Measurements from ENCODE around the gene ETV7.

The ETV7 gene

DNA sequence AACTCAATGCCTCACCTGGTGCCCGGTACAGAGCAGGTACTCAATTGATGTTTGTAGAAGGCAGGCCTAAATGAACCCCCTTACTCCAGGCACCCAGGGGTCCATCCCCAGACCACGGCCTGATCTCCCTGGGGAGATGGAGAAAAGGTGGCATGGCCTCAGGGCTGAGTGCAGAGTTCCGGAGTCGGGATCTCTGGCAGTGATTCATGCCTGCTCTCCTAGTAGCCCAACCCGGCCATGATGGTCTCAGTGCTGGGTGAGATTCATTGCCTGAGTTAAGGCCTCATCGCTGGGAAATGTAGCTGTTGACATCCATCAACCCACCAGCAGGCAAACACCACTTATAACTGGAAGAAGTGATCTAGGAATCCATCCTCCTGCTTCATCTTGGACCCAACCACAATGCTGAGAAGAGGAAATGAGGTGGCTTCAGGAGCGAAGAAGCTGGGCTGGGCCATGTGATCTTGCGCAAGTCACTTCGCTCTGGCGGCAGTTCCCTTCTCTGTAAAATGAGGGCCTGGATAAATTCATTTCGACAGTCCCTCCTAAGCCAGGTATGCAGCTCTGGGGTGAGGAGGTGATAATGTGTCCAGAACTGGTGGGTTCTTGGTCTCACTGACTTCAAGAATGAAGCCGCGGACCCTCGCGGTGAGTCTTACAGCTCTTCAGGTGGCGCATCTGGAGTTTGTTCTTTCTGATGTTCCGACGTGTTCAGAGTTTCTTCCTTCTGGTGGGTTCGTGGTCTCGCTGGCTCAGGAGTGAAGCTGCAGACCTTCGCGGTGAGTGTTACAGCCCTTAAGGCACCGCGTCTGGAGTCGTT, 24.7 kb downstream of the ETV7 start:
- H3K4me3 ChIP-seq (ENCODE audit: low read length): no peak overlapping the region

DNA sequence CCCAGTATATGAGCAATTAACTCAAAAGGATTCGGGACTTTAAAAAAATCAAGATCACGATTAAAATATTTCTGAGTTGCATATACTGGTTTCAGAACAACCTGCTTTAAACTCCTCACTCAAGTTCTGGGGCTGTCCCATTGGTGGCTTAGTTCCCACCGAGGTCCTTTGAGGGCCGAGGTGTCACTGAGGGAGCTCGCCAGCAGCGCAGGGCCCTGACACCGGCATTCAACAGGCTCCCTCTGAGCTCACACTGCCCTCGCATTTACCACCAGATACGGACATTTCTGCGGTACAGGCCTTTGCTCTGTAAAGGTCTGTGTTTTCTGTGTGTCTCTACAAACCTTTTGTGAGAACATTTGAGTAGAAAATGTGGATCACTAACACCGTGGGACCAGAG, 26.4 kb downstream of the ETV7 start:
- Histone ChIP-seq H3K4me2 (ENCODE audit: low read length) (no peak overlapping the region), H3K9me3 (replicated peaks; ENCODE audit: low read length) (no peaks in the 10 kb centered on the region), H3K27me3 (ENCODE audit: control insufficient read depth, insufficient read depth, low read length) (peaks cover 37% of the 10 kb centered on the region), H3K4me3 (ENCODE audit: low read length) (no peak overlapping the region), H3K36me3 (ENCODE audit: insufficient read depth, low read length) (no peaks in the 10 kb centered on the region), H3K9ac (ENCODE audit: low read depth, low read length) (no peak overlapping the region), H3K4me1 (ENCODE audit: control insufficient read depth, insufficient read depth, low read length) (peaks cover 10% of the 10 kb centered on the region)

More for the DNA sequence above, 24.7 kb downstream of the ETV7 start:
- Histone ChIP-seq H3K36me3 (ENCODE audit: insufficient read depth, low read length) (no peaks in the 10 kb centered on the region), H3K9me3 (replicated peaks; ENCODE audit: low read length) (no peaks in the 10 kb centered on the region), H3K4me1 (ENCODE audit: control insufficient read depth, insufficient read depth, low read length) (peaks cover 10% of the 10 kb centered on the region), H3K4me2 (ENCODE audit: low read length) (no peak overlapping the region), H3K27me3 (ENCODE audit: control insufficient read depth, insufficient read depth, low read length) (peaks cover 36% of the 10 kb centered on the region), H3K9ac (ENCODE audit: low read depth, low read length) (no peak overlapping the region)

DNA sequence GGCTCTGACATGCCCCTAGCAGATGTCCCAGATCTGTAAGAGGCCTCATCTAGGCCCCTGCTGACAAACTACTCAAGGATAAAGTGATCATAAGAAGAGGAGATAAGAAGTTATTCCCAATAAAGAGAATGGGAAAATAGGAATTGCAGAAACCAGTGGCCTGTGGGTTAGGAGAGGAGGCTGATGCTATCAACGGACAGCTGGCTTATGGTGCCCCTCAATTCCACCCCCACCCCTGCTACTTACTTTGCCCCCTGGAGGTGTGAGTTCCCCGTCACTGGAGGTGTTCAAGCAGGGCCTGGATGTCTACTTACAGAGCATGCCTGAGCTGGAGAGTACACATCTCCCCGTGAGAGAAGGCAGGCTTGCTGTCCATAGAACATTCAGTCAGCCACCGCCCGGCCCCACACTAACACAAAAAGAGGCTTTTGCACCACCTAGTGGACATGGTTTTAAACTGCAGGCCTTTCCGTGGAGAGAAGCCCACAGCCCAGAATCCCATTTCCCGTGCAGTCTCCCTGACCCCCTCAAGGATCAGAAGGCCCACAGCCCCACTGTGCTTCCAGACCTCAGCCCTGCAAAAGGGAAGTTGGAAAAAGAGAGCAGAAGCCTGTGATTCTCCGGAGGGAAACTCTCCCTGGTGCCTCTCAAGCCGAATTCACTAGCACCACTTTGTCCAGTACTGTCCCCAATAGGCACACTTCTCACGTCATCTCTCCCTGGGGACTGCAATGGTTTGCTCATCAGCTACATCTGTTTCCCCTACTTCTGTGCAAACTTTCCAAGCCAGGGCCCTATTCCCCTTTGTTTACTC, 27.0 kb downstream of the ETV7 start:
- Histone ChIP-seq H3K4me3 (ENCODE audit: low read length) (no peak overlapping the region), H3K36me3 (ENCODE audit: insufficient read depth, low read length) (no peaks in the 10 kb centered on the region), H3K27me3 (ENCODE audit: control insufficient read depth, insufficient read depth, low read length) (peaks cover 33% of the 10 kb centered on the region), H3K4me2 (ENCODE audit: low read length) (peak overlapping the region; percentile 46), H3K9me3 (replicated peaks; ENCODE audit: low read length) (no peaks in the 10 kb centered on the region), H3K4me1 (ENCODE audit: control insufficient read depth, insufficient read depth, low read length) (peaks cover 10% of the 10 kb centered on the region), H3K9ac (ENCODE audit: low read depth, low read length) (no peak overlapping the region)

DNA sequence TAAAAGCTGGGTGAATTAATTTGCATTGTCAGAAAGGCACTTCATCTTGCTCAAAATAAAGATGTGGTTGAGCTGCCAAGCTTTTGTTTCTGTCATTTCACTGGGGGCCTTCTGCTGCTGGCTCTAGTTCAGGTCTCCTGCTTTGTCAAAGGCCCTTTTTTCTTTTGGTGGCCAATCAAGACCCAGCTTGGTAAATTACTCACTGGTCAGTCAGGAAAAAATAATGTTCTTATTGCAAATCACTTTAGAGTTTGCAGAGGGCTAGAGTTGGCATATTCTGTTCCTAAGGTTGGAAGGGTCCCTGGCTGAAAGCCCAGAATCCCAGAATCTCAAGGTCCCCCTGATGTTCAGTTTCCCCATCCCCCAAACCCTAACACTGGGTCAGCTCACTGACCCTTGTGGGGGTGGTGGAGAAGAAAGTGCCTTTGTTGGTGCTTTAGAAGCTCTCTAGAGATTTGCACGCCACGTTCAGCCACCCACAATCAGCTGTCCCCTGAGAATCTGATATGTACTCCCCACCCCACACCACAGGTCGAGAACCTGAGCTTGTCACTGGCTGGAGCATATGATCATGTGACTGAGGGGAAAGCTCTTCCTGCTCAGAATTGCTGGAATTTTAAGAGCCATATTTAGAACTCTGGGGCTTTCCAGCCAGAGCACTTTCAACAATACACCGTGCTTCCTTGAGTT, 29.1 kb downstream of the ETV7 start:
- H3K4me2 ChIP-seq (ENCODE audit: low read length): peak overlapping the region; percentile 6
- no peak overlapping the region for H3K4me3 ChIP-seq (ENCODE audit: low read length)
- no peaks in the 10 kb centered on the region for H3K36me3 ChIP-seq (ENCODE audit: insufficient read depth, low read length)
- no peaks in the 10 kb centered on the region for H3K9me3 ChIP-seq (replicated peaks; ENCODE audit: low read length)
- no peak overlapping the region for H3K9ac ChIP-seq (ENCODE audit: low read depth, low read length)
- H3K4me1 ChIP-seq (ENCODE audit: control insufficient read depth, insufficient read depth, low read length): peaks cover 10% of the 10 kb centered on the region
- H3K27me3 ChIP-seq (ENCODE audit: control insufficient read depth, insufficient read depth, low read length): peaks cover 28% of the 10 kb centered on the region

DNA sequence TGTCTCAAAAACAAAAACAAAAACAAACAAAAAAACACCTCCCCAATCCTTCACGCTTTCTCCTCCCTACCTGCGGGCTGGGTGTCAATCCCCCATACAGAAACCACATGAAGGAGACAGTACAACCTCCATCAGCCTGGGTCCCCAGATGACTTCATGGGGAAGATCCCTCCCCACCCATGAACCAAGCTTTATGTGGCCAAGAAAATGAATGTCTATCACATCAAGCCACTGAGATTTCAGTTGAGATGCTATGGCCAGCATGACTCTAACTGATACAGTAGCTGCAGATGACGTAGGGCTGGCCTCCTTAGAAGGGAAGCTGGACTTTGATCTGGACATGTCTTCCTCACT, 29.6 kb downstream of the ETV7 start:
- H3K4me3 ChIP-seq (ENCODE audit: low read length): no peak overlapping the region
- H3K4me1 ChIP-seq (ENCODE audit: control insufficient read depth, insufficient read depth, low read length): peaks cover 10% of the 10 kb centered on the region
- H3K27me3 ChIP-seq (ENCODE audit: control insufficient read depth, insufficient read depth, low read length): peaks cover 27% of the 10 kb centered on the region
- H3K4me2 ChIP-seq (ENCODE audit: low read length): no peak overlapping the region
- H3K9ac ChIP-seq (ENCODE audit: low read depth, low read length): no peak overlapping the region
- no peaks in the 10 kb centered on the region for H3K36me3 ChIP-seq (ENCODE audit: insufficient read depth, low read length)
- H3K9me3 ChIP-seq (replicated peaks; ENCODE audit: low read length): no peaks in the 10 kb centered on the region

DNA sequence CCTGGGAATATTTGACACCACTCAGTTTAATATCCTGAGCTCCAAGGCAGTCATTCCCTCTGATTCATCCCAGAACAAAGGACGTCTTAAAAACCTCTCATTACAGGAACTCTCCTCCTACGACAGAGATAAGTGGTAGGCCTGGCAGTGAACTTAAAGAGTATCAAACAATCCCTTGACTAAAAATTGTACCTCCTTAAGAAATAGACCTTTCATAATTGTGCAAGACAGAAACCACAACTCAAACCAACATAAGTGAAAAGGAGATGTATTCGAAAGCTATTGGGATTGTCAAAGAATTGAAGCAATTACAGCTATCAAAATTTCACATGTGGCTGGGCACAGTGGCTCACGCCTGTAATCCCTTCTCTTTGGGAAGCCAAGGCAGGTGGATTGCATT, 31.6 kb downstream of the ETV7 start:
- Histone ChIP-seq H3K27me3 (ENCODE audit: control insufficient read depth, insufficient read depth, low read length) (peaks cover 21% of the 10 kb centered on the region), H3K4me1 (ENCODE audit: control insufficient read depth, insufficient read depth, low read length) (peaks cover 10% of the 10 kb centered on the region), H3K36me3 (ENCODE audit: insufficient read depth, low read length) (no peaks in the 10 kb centered on the region), H3K9ac (ENCODE audit: low read depth, low read length) (no peak overlapping the region), H3K9me3 (replicated peaks; ENCODE audit: low read length) (no peaks in the 10 kb centered on the region), H3K4me3 (ENCODE audit: low read length) (no peak overlapping the region), H3K4me2 (ENCODE audit: low read length) (no peak overlapping the region)

DNA sequence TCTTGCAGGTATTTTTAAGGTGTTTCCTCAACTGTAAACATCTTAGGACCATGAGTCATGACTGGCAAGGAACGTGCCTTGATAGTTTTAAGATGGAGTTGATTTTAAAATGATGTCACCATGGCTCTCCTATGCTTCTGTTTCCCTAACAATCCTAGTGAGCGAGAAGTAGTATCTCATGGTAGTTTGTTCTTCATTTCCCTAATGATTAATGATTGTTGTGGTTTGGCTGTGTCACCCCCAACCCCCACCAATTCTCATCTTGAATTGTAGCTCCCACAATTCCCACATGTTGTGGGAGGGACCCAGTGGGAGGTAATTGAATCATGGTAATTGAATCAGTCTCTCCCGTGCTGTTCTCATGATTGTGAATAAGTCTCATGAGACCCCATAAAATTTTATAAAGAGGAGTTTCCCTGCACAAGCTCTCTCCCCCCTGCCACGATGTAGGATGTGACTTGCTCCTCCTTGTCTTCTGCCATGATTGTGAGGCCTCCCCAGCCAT, 34.0 kb downstream of the ETV7 start:
- no peaks in the 10 kb centered on the region for H3K9me3 ChIP-seq (replicated peaks; ENCODE audit: low read length)
- H3K27me3 ChIP-seq (ENCODE audit: control insufficient read depth, insufficient read depth, low read length): peaks cover 30% of the 10 kb centered on the region
- no peak overlapping the region for H3K4me3 ChIP-seq (ENCODE audit: low read length)
- H3K4me2 ChIP-seq (ENCODE audit: low read length): no peak overlapping the region
- H3K4me1 ChIP-seq (ENCODE audit: control insufficient read depth, insufficient read depth, low read length): peaks cover 3% of the 10 kb centered on the region
- H3K9ac ChIP-seq (ENCODE audit: low read depth, low read length): no peak overlapping the region
- H3K36me3 ChIP-seq (ENCODE audit: insufficient read depth, low read length): no peaks in the 10 kb centered on the region

DNA sequence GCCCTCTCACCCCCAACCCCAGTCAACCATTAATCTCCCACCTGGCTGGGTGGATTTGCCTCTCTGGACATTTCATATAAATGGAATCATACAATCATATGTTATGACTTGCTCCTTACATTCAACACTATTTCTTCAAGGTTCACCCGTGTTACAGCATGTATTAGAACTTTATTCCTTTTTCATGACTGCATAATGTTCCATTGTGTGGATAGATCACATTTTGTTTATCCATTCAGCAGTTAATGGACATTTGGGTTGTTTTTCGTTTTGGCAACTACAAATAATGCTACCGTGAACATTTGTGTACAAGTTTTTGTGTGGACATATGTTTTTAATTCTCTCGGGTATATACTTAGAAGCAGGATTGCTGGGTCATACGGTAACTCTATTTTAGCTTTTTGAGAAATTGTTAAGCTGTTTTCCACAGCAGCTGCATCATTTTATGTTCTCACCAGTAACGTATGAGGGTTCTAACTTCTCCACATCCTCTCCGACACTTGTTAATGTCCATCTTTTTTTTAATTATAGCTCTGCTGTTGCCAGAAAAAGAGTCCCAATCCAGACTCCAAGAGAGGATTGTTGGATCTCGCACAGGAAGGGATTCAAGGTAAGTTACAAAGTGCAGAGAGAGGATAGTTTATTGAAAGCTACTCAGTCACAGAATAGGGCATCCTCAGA, 34.9 kb downstream of the ETV7 start:
- Histone ChIP-seq H3K4me3 (ENCODE audit: low read length) (no peak overlapping the region), H3K9ac (ENCODE audit: low read depth, low read length) (no peak overlapping the region), H3K9me3 (replicated peaks; ENCODE audit: low read length) (no peaks in the 10 kb centered on the region), H3K4me2 (ENCODE audit: low read length) (no peak overlapping the region), H3K36me3 (ENCODE audit: insufficient read depth, low read length) (no peaks in the 10 kb centered on the region), H3K27me3 (ENCODE audit: control insufficient read depth, insufficient read depth, low read length) (peaks cover 25% of the 10 kb centered on the region), H3K4me1 (ENCODE audit: control insufficient read depth, insufficient read depth, low read length) (no peaks in the 10 kb centered on the region)

DNA sequence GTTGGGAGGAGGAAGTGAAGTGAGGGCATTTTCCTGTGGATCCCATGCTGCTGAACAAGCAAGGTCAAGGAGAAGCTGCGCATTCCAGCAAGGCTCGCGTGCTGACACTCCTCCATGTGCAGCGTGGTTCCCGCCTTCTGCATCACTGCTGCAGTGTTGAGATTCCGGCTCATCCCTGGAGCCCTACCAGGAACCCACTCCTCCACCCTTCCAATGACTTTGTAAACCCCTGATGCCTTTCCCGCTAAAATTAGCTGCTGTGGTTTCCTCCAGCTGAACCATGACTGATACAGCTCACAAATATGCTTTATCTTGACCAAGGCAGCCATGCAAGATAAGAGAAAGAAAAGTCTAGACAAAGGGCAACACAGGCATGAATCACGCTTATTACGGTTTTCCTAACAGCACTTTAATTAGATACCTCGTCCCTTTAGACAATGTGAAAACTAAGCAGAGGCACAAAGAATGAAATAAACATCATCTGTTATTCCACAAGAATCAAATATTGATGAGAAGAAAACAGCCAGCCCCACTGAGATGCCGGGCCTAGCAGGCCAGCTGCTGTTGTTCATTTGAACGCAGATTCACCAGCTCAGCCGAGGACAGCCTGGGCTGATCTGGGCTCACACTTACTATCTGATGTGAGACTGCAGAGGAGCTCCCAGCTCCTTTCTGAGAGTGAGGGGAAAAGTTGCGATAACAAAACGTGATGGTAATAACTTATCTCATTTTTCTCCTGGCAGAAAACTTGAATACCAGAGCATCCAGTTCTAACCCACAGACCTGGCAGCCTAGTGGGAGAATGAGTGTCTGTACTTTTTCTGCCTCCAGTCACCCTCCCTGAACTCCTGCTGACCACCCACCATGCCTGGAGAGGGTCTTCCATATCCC, 36.5 kb downstream of the ETV7 start:
- no peaks in the 10 kb centered on the region for H3K9me3 ChIP-seq (replicated peaks; ENCODE audit: low read length)
- peaks cover 25% of the 10 kb centered on the region for H3K27me3 ChIP-seq (ENCODE audit: control insufficient read depth, insufficient read depth, low read length)
- H3K4me3 ChIP-seq (ENCODE audit: low read length): no peak overlapping the region
- H3K4me2 ChIP-seq (ENCODE audit: low read length): no peak overlapping the region
- no peak overlapping the region for H3K9ac ChIP-seq (ENCODE audit: low read depth, low read length)
- no peaks in the 10 kb centered on the region for H3K36me3 ChIP-seq (ENCODE audit: insufficient read depth, low read length)
- H3K4me1 ChIP-seq (ENCODE audit: control insufficient read depth, insufficient read depth, low read length): no peaks in the 10 kb centered on the region

DNA sequence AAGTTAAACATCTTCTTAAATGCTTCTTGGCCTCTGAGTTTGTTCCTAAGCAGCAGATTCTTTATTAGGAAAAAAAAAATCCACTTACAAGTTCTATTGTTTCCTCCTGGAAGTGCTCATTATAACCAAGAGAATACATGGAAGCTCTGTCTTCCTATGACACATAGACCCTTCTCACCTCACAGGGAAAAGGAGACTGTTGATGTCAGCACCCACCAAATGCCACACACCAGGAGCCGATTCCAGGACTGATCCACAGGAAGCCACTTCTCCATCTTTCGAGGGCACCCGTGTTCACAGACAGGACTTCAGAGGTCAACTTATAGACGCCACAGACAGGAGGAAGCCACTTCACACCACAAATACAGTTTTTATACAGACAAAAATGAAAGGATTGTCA, 37.4 kb downstream of the ETV7 start:
- Histone ChIP-seq H3K9ac (ENCODE audit: low read depth, low read length) (no peak overlapping the region), H3K4me1 (ENCODE audit: control insufficient read depth, insufficient read depth, low read length) (no peaks in the 10 kb centered on the region), H3K4me3 (ENCODE audit: low read length) (no peak overlapping the region), H3K36me3 (ENCODE audit: insufficient read depth, low read length) (no peaks in the 10 kb centered on the region), H3K4me2 (ENCODE audit: low read length) (no peak overlapping the region), H3K27me3 (ENCODE audit: control insufficient read depth, insufficient read depth, low read length) (peaks cover 28% of the 10 kb centered on the region), H3K9me3 (replicated peaks; ENCODE audit: low read length) (no peaks in the 10 kb centered on the region)

Data from skeletal muscle satellite cell (primary cell).